Fibroblast of lung (primary cell): ENCODE results near the gene RFFL. TPM values are rescaled to one million over a fixed set of nuclear protein-coding genes. Genes with fewer than 3 reads are reported as not detected.

ENCODE experiments used
- DNase-seq, 2 donors: peaks; one replicate each; pipeline versions ENCODE4 v3.0.0 to v3.0.0-alpha.2; 2010; ENCODE audit warnings: low read depth in 2 of 2
- H2AFZ ChIP-seq: 2 replicates; pipeline ENCODE4 v1.5.1; 2012; ENCODE audit warnings: low read length, control low read depth, inconsistent platforms
- H3K27ac ChIP-seq: 2 replicates; pipeline ENCODE4 v1.5.1; 2011; ENCODE audit warnings: low read length, control low read depth; ENCODE audit not compliant: insufficient read depth
- H3K27me3 ChIP-seq: 2 replicates; pipeline ENCODE4 v1.5.1; 2011; ENCODE audit warnings: mild to moderate bottlenecking, low read length; ENCODE audit not compliant: control insufficient read depth, insufficient read depth
- H3K36me3 ChIP-seq: 2 replicates; pipeline ENCODE4 v1.5.1; 2011; ENCODE audit warnings: low read length; ENCODE audit not compliant: control insufficient read depth, insufficient read depth
- H3K4me1 ChIP-seq: 2 replicates; pipeline ENCODE4 v1.5.1; 2011; ENCODE audit warnings: low read length; ENCODE audit not compliant: control insufficient read depth, insufficient read depth; ENCODE audit errors: extremely low read depth
- H3K4me2 ChIP-seq: 2 replicates; pipeline ENCODE4 v1.5.1; 2011; ENCODE audit warnings: low read length, control low read depth; ENCODE audit not compliant: insufficient read depth; ENCODE audit errors: extremely low read depth
- H3K4me3 ChIP-seq, 4 experiments: fragments of 200-600 bp in 1 of 4; sonication (generic) in 1 of 4; replicated peaks in 1 of 4; 2 replicates each; pipeline ENCODE4 v1.5.1; 2011 to 2016; ENCODE audit warnings: low read length in 4 of 4, low read depth in 3 of 4, mild to moderate bottlenecking in 3 of 4, control low read depth in 2 of 4, inconsistent platforms in 1 of 4, mixed read lengths in 1 of 4; ENCODE audit not compliant: insufficient read depth in 1 of 4; ENCODE audit errors: control extremely low read depth in 1 of 4
- H3K79me2 ChIP-seq: 2 replicates; pipeline ENCODE4 v1.5.1; 2012; ENCODE audit warnings: mild to moderate bottlenecking, low read length, inconsistent platforms; ENCODE audit not compliant: control insufficient read depth, insufficient read depth
- H3K9ac ChIP-seq: 2 replicates; pipeline ENCODE4 v1.5.1; 2011; ENCODE audit warnings: mild to moderate bottlenecking, low read length, control low read depth; ENCODE audit not compliant: insufficient read depth
- H3K9me3 ChIP-seq: 2 replicates; pipeline ENCODE4 v1.5.1; 2012; ENCODE audit warnings: low read depth, low read length; ENCODE audit not compliant: control insufficient read depth, insufficient read depth
- H4K20me1 ChIP-seq: 2 replicates; pipeline ENCODE4 v1.5.1; 2011; ENCODE audit warnings: low read length; ENCODE audit not compliant: control insufficient read depth, insufficient read depth; ENCODE audit errors: extremely low read depth
- EZH2 ChIP-seq: IDR thresholded peaks from 2 replicates; pipeline ENCODE4 v1.5.1; 2012; ENCODE audit warnings: low read length, control low read depth, mild to moderate bottlenecking; ENCODE audit errors: missing control alignments
- polyA plus RNA-seq, 2 donors: library from polyadenylated mRNA; depleted of rRNA in 1 of 2; stranded (reverse) in 1 of 2; unstranded in 1 of 2; fragments of >200 nt; gene quantifications; 2 replicates each; pipeline ENCODE4 v1.2.1, GENCODE V29; 2011 to 2012; ENCODE audit warnings: missing spikeins in 1 of 2
- total RNA-seq: library from RNA; depleted of rRNA; stranded (reverse); fragments of >200 nt; gene quantifications from 2 replicates; pipeline ENCODE4 v1.2.1, GENCODE V29; 2014
- TF ChIP-seq, protein P1 (sequence below), 2 donors: IDR thresholded peaks in 1 of 2; conservative IDR thresholded peaks in 1 of 2; 1 replicate in 1 of 2; 2 replicates in 1 of 2; pipeline ENCODE4 v1.5.1; 2011 to 2012; ENCODE audit warnings: low read length in 2 of 2, control low read depth in 1 of 2, inconsistent platforms in 1 of 2, low read depth in 1 of 2, mild to moderate bottlenecking in 1 of 2

The RFFL gene
- total and polyA plus RNA-seq, 2 donors (not counting 1 experiment from before 2014, with no cell fraction given), result 10.1 to 15.9 TPM

DNA sequence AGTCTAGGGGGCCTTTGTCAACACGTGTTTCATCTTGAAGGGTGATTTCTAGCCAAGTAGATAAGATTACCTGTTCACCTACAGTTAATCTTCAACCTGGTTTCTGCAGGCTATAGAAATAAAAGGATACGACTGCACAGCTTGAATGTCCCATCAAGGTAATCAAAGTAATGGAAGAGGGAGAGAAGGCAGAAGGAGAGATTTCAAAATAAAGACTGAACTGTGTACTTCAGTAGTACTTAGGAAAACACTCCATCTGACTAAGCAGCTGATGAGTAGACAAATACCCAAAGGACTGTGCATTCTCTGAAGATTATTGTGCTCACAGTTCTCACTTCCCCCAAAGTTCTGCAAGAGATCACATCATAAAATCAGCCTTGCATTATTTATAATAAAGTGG lies 5.8 kb upstream of the RFFL start:
- H3K9ac ChIP-seq, result no peak overlapping the region
- H3K36me3 ChIP-seq, result no peaks in the 10 kb centered on the region
- H3K27me3 ChIP-seq, result no peaks in the 10 kb centered on the region
- H3K4me1 ChIP-seq, result peaks cover 7% of the 10 kb centered on the region
- no peak overlapping the region for H3K27ac ChIP-seq
- no peaks in the 10 kb centered on the region for H3K9me3 ChIP-seq
- H3K4me3 ChIP-seq, result no peak overlapping the region
- no peaks in the 10 kb centered on the region for H4K20me1 ChIP-seq
- H3K4me2 ChIP-seq, result no peak overlapping the region
- DNase-seq, result peak in 1 of 2 donors; percentile 43
- TF ChIP-seq, protein P1, sequence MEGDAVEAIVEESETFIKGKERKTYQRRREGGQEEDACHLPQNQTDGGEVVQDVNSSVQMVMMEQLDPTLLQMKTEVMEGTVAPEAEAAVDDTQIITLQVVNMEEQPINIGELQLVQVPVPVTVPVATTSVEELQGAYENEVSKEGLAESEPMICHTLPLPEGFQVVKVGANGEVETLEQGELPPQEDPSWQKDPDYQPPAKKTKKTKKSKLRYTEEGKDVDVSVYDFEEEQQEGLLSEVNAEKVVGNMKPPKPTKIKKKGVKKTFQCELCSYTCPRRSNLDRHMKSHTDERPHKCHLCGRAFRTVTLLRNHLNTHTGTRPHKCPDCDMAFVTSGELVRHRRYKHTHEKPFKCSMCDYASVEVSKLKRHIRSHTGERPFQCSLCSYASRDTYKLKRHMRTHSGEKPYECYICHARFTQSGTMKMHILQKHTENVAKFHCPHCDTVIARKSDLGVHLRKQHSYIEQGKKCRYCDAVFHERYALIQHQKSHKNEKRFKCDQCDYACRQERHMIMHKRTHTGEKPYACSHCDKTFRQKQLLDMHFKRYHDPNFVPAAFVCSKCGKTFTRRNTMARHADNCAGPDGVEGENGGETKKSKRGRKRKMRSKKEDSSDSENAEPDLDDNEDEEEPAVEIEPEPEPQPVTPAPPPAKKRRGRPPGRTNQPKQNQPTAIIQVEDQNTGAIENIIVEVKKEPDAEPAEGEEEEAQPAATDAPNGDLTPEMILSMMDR (conservative IDR thresholded peaks at IDR 0.05 in 1 of 2, IDR thresholded peaks at IDR 0.05 in 1 of 2; ENCODE audit: low read depth in 1 of 2, low read length in 2 of 2), result no peak
- no peak for TF ChIP-seq EZH2
- peaks cover 27% of the 10 kb centered on the region for H3K79me2 ChIP-seq
- H2AFZ ChIP-seq, result no peak overlapping the region

DNA sequence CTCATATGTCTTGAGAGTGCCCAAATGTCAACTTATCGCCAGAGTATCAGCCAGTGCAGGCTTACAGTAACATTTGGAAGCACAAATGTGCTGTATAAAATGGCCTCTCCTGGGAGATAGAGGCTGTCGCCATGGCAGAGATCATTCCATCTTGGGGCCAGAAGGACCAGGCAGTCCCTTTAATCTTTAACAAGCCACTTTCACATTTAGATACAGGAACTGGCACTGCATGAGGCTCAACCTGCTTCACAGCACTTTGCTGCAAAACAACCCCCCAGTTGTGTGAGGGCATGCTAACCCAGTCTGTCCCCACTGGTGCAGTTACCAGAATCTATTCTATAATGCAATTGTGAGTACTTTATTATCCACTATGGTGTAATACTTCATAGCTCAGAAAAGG lies 4.7 kb upstream of the RFFL start:
- TF ChIP-seq EZH2, result no peak
- no peak overlapping the region for H3K9ac ChIP-seq
- H3K27me3 ChIP-seq, result no peaks in the 10 kb centered on the region
- H3K4me3 ChIP-seq, result no peak overlapping the region
- H3K4me1 ChIP-seq, result peaks cover 13% of the 10 kb centered on the region
- no peak for DNase-seq
- no peak overlapping the region for H3K4me2 ChIP-seq
- no peak overlapping the region for H2AFZ ChIP-seq
- no peaks in the 10 kb centered on the region for H3K9me3 ChIP-seq
- no peaks in the 10 kb centered on the region for H3K36me3 ChIP-seq
- peaks cover 24% of the 10 kb centered on the region for H3K79me2 ChIP-seq
- no peaks in the 10 kb centered on the region for H4K20me1 ChIP-seq
- H3K27ac ChIP-seq, result no peak overlapping the region

DNA sequence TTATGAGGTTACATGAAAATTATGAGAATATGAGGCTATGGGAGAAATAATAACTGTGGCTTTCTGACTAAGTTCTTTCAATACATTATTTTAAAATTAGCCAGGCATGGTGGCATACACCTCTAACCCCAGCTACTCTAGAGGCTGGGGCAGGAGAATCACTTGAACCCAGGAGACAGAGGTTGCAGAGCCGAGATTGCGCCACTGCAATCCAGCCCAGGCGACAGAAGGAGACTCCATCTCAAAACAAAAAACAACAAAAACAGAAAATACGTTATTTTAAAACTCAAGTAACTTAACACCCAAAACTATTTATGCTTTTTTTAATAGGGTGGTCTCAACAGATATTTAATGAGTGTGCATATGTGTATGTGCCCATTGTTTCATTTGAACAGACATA lies 2.4 kb upstream of the RFFL start:
- Histone ChIP-seq H3K27me3 (no peaks in the 10 kb centered on the region), H4K20me1 (no peaks in the 10 kb centered on the region), H3K4me2 (no peak overlapping the region), H3K36me3 (no peaks in the 10 kb centered on the region), H3K9ac (no peak overlapping the region), H3K79me2 (peaks cover 22% of the 10 kb centered on the region), H3K27ac (no peak overlapping the region), H2AFZ (no peak overlapping the region), H3K9me3 (no peaks in the 10 kb centered on the region), H3K4me1 (peaks cover 13% of the 10 kb centered on the region), H3K4me3 (no peak overlapping the region)
- no peak for DNase-seq
- TF ChIP-seq, protein P1 (conservative IDR thresholded peaks at IDR 0.05 in 1 of 2, IDR thresholded peaks at IDR 0.05 in 1 of 2; ENCODE audit: low read depth in 1 of 2, low read length in 2 of 2), result no peak
- no peak for TF ChIP-seq EZH2
